KMS-11 (cell line): Measurements from ENCODE around the gene HECTD1.

ENCODE experiments used
- H2AFZ ChIP-seq: fragments of 200-600 bp; sonication (generic); 2 replicates; pipeline ENCODE4 v1.6.1; 2016; ENCODE audit warnings: antibody characterized with exemption, mixed run types, low read depth
- H3K27ac ChIP-seq: fragments of 200-600 bp; sonication (generic); 2 replicates; pipeline ENCODE4 v1.6.1; 2016; ENCODE audit warnings: mild to moderate bottlenecking, mixed run types
- H3K27me3 ChIP-seq: fragments of 200-600 bp; sonication (generic); 2 replicates; pipeline ENCODE4 v1.6.1; 2017; ENCODE audit warnings: mild to moderate bottlenecking, low read depth, mixed run types, moderate library complexity; ENCODE audit not compliant: insufficient read depth
- H3K36me3 ChIP-seq: fragments of 200-600 bp; sonication (generic); 2 replicates; pipeline ENCODE4 v1.6.1; 2017; ENCODE audit warnings: mild to moderate bottlenecking, mixed run types; ENCODE audit not compliant: insufficient read depth
- H3K4me1 ChIP-seq: fragments of 200-600 bp; sonication (generic); 2 replicates; pipeline ENCODE4 v1.6.1; 2016; ENCODE audit warnings: mild to moderate bottlenecking, low read depth, mixed run types; ENCODE audit not compliant: poor library complexity, severe bottlenecking
- H3K4me2 ChIP-seq: fragments of 200-600 bp; sonication (generic); 2 replicates; pipeline ENCODE4 v1.7.0; 2016; ENCODE audit warnings: mild to moderate bottlenecking, mixed run types
- H3K4me3 ChIP-seq: fragments of 200-600 bp; sonication (generic); IDR thresholded peaks from 2 replicates; pipeline ENCODE4 v1.6.1; 2017; ENCODE audit warnings: low read depth, low read length, mixed read lengths; ENCODE audit not compliant: insufficient read depth
- H3K79me2 ChIP-seq: fragments of 200-600 bp; sonication (generic); 2 replicates; pipeline ENCODE4 v1.6.1; 2016; ENCODE audit warnings: low read depth, mixed run types; ENCODE audit not compliant: insufficient read depth
- H3K9ac ChIP-seq: fragments of 200-600 bp; sonication (generic); 2 replicates; pipeline ENCODE4 v1.6.1; 2016; ENCODE audit warnings: mild to moderate bottlenecking, mixed run types
- H4K20me1 ChIP-seq: fragments of 200-600 bp; sonication (generic); 2 replicates; pipeline ENCODE4 v1.6.1; 2016; ENCODE audit warnings: mild to moderate bottlenecking, mixed run types; ENCODE audit not compliant: insufficient read depth
- TF ChIP-seq, protein P1 (sequence below): fragments of 200-600 bp; sonication (generic); conservative IDR thresholded peaks from 2 replicates; pipeline ENCODE4 v1.6.1; 2017; ENCODE audit warnings: low read depth, mild to moderate bottlenecking, antibody characterized with exemption, low read length, moderate library complexity, mixed read lengths

The HECTD1 gene

DNA sequence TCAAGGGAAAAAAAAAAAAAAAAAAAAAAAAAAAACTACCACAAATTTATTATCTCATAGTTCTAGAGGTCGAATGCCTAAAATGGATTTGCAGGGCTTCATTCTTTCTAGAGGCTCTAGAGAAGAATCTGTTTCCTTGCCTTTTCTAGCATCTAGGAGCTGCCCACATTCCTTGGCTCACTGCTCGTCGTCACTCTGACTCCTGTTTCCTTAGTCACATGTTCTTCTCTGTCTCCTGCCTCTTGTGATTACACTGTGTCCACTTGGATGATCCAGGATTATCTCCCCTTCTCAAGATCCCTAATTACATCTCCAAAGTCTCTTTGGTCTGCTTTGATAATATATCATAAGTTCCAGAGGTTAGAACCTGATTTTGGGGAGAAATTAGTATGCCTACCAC lies 88.7 kb downstream of the HECTD1 start:
- no peak overlapping the region for H2AFZ ChIP-seq
- no peak overlapping the region for H3K4me2 ChIP-seq
- H3K4me3 ChIP-seq, result no peak overlapping the region
- H3K9ac ChIP-seq, result no peak overlapping the region
- H3K4me1 ChIP-seq, result no peaks in the 10 kb centered on the region
- H3K27me3 ChIP-seq, result no peaks in the 10 kb centered on the region
- TF ChIP-seq, protein P1, sequence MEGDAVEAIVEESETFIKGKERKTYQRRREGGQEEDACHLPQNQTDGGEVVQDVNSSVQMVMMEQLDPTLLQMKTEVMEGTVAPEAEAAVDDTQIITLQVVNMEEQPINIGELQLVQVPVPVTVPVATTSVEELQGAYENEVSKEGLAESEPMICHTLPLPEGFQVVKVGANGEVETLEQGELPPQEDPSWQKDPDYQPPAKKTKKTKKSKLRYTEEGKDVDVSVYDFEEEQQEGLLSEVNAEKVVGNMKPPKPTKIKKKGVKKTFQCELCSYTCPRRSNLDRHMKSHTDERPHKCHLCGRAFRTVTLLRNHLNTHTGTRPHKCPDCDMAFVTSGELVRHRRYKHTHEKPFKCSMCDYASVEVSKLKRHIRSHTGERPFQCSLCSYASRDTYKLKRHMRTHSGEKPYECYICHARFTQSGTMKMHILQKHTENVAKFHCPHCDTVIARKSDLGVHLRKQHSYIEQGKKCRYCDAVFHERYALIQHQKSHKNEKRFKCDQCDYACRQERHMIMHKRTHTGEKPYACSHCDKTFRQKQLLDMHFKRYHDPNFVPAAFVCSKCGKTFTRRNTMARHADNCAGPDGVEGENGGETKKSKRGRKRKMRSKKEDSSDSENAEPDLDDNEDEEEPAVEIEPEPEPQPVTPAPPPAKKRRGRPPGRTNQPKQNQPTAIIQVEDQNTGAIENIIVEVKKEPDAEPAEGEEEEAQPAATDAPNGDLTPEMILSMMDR, result no peak
- H3K27ac ChIP-seq, result no peak overlapping the region
- no peaks in the 10 kb centered on the region for H3K36me3 ChIP-seq
- no peaks in the 10 kb centered on the region for H4K20me1 ChIP-seq
- no peaks in the 10 kb centered on the region for H3K79me2 ChIP-seq

DNA sequence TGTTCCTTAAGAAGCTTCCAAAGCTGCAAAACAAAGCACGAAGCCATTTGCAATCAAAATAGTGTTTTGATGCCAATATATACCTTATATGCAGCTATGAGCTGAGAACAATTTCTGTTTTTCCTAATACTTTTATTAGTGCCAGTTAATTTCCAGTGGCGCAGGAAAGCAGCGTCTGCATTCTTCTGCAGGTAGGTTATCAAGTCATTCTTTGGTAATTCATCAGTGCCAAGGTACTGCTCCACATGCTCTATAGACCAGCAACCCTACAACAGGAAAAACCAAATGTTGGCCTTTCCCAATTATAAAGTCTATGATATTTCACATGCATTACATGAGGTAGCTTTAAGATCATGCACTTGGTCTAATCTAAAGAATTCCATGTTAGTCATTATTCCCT lies 93.8 kb downstream of the HECTD1 start:
- H3K4me2 ChIP-seq, result no peak overlapping the region
- no peak overlapping the region for H3K27ac ChIP-seq
- no peaks in the 10 kb centered on the region for H4K20me1 ChIP-seq
- H3K79me2 ChIP-seq, result no peaks in the 10 kb centered on the region
- no peaks in the 10 kb centered on the region for H3K4me1 ChIP-seq
- no peak overlapping the region for H3K4me3 ChIP-seq
- H3K36me3 ChIP-seq, result no peaks in the 10 kb centered on the region
- no peak overlapping the region for H2AFZ ChIP-seq
- no peak overlapping the region for H3K9ac ChIP-seq
- H3K27me3 ChIP-seq, result no peaks in the 10 kb centered on the region
- TF ChIP-seq, protein P1, result no peak

DNA sequence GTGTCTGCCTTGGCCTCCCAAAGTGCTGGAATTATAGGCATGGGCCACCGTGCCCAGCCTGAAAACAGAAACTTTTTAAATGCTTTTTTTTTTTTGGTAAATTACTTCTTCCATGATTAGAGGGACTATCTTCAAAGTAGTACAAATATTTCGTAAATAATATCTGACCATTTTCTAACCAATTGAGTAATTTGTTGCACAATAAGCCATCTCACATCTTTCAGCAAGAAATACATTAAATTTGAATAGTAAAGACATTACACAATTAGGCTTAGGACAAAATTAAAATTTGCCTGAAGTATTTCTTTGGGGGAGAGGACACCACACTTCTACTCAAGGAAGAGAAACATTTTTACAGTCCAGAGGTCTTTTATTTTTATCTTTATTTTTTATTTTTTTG lies 96.7 kb downstream of the HECTD1 start:
- Histone ChIP-seq H3K27ac (no peak overlapping the region), H3K4me2 (no peak overlapping the region), H3K4me3 (no peak overlapping the region), H3K36me3 (peaks cover 3% of the 10 kb centered on the region; the same call in 1 of the 2 replicates), H3K79me2 (no peaks in the 10 kb centered on the region), H4K20me1 (no peaks in the 10 kb centered on the region), H2AFZ (no peak overlapping the region), H3K4me1 (no peaks in the 10 kb centered on the region), H3K9ac (no peak overlapping the region), H3K27me3 (no peaks in the 10 kb centered on the region)
- TF ChIP-seq, protein P1, result no peak

DNA sequence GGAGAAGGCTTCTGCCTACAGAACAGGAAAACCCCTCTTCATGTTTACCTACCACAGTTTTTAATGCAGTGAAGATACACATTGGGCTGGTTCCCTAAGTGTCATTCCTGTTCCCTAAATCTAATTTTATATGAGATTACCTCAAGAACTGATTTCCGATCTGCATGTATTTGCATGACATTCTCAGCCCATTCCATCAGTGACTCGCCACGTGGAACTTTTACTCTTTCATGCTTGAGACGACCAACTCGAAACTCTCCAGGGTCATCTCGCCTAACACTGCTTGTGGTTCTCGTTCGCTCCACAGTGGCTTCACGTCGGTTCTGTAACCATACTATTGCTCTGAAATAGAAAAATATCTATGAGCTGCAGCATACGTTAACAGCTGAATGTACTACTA lies 98.3 kb downstream of the HECTD1 start:
- Histone ChIP-seq H4K20me1 (no peaks in the 10 kb centered on the region), H3K9ac (no peak overlapping the region), H3K27me3 (no peaks in the 10 kb centered on the region), H2AFZ (no peak overlapping the region), H3K79me2 (no peaks in the 10 kb centered on the region), H3K4me2 (no peak overlapping the region), H3K27ac (no peak overlapping the region), H3K4me3 (no peak overlapping the region), H3K36me3 (peaks cover 3% of the 10 kb centered on the region; the same call in 1 of the 2 replicates), H3K4me1 (no peaks in the 10 kb centered on the region)
- TF ChIP-seq, protein P1, result no peak
